ENCODE measurements around the gene GLE1.

Gene GLE1

DNA sequence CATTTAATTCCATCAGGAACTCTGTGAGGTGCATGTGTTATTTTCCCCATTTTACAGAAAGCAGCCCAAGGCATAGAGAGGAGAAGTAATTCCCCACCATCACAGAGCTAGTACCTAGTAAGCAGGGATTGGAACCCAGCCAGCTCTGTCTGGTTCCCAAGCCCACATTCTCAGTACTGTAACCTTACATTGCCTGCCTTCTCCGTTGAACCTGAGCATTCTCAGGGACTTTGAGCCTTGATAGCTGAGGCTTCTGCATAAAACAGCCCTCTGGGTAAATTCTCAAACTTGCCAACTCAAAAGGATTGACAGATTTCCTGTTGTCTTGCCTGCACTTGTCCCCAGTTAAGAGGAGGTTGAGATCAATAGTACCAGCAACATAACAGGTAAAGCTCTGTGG lies 9.2 kb upstream of the GLE1 start:
- TF ChIP-seq, protein P1, sequence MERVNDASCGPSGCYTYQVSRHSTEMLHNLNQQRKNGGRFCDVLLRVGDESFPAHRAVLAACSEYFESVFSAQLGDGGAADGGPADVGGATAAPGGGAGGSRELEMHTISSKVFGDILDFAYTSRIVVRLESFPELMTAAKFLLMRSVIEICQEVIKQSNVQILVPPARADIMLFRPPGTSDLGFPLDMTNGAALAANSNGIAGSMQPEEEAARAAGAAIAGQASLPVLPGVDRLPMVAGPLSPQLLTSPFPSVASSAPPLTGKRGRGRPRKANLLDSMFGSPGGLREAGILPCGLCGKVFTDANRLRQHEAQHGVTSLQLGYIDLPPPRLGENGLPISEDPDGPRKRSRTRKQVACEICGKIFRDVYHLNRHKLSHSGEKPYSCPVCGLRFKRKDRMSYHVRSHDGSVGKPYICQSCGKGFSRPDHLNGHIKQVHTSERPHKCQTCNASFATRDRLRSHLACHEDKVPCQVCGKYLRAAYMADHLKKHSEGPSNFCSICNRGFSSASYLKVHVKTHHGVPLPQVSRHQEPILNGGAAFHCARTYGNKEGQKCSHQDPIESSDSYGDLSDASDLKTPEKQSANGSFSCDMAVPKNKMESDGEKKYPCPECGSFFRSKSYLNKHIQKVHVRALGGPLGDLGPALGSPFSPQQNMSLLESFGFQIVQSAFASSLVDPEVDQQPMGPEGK (CRISPR knock-in tag; IDR thresholded peaks at IDR 0.05; ENCODE audit: borderline replicate concordance) = no peak
- TF ChIP-seq ZFP3 (CRISPR knock-in tag; IDR thresholded peaks at IDR 0.05) = no peak
- TF ChIP-seq RARB (CRISPR knock-in tag; IDR thresholded peaks at IDR 0.05) = no peak
- TF ChIP-seq OSR1 (CRISPR knock-in tag; IDR thresholded peaks at IDR 0.05) = no peak
- no peak for TF ChIP-seq ZC3H10 (CRISPR knock-in tag; IDR thresholded peaks at IDR 0.05)
- TF ChIP-seq POU6F1 (CRISPR knock-in tag; IDR thresholded peaks at IDR 0.05; ENCODE audit: borderline replicate concordance, low read depth) = no peak
- ATAC-seq = no peak

DNA sequence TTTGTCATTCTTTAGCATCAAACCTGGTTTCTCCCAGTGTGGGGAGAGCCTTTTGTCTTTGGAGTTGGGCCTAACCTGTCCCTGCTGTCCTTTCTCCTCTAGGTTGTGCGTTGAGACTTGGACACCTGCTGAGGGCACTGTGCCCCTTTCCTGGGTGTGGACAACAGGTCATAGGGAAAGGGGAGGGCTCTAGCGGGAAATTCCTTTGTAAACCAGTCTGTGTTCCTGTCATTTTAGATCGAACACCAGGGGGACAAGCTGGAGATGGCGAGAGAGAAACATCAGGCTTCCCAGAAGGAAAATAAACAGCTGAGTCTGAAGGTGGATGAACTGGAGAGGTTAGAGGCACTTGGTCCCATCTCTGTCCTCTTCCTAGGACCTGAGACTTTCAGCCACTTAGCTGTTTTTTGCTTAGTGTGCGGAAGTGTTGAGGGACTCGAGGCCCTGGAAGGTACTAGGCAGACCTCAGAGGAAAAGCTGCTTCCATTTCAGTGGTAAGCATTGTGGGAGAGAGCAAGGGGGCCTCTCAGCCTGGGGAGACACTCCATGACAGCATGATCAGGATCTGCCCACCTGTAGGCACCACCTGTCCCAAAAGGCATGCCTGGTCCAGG lies 8.6 kb upstream of the GLE1 start:
- no peak for TF ChIP-seq GLIS3 (CRISPR knock-in tag; IDR thresholded peaks at IDR 0.05)
- TF ChIP-seq ISL1 (CRISPR knock-in tag; IDR thresholded peaks at IDR 0.05) = no peak
- TF ChIP-seq CSDC2 (CRISPR knock-in tag; IDR thresholded peaks at IDR 0.05) = no peak
- no peak for TF ChIP-seq ZFP3 (CRISPR knock-in tag; IDR thresholded peaks at IDR 0.05)
- TF ChIP-seq ZNF8 (CRISPR knock-in tag; IDR thresholded peaks at IDR 0.05) = no peak
- no peak for TF ChIP-seq TSHZ2 (CRISPR knock-in tag; IDR thresholded peaks at IDR 0.05)
- no peak for TF ChIP-seq CREB5 (CRISPR knock-in tag; IDR thresholded peaks at IDR 0.05; ENCODE audit: low read depth)
- no peak for TF ChIP-seq SNAI2 (CRISPR knock-in tag; IDR thresholded peaks at IDR 0.05)
- TF ChIP-seq RARB (CRISPR knock-in tag; IDR thresholded peaks at IDR 0.05) = no peak
- TF ChIP-seq, protein P2, sequence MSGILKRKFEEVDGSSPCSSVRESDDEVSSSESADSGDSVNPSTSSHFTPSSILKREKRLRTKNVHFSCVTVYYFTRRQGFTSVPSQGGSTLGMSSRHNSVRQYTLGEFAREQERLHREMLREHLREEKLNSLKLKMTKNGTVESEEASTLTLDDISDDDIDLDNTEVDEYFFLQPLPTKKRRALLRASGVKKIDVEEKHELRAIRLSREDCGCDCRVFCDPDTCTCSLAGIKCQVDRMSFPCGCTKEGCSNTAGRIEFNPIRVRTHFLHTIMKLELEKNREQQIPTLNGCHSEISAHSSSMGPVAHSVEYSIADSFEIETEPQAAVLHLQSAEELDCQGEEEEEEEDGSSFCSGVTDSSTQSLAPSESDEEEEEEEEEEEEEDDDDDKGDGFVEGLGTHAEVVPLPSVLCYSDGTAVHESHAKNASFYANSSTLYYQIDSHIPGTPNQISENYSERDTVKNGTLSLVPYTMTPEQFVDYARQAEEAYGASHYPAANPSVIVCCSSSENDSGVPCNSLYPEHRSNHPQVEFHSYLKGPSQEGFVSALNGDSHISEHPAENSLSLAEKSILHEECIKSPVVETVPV (CRISPR knock-in tag; IDR thresholded peaks at IDR 0.05) = no peak
- no peak for ATAC-seq

- ATAC-seq = no peak; the same call in 2 of the 3 replicates
- no peak for TF ChIP-seq CREB5 (CRISPR knock-in tag; IDR thresholded peaks at IDR 0.05; ENCODE audit: low read depth)
- no peak for TF ChIP-seq RARB (CRISPR knock-in tag; IDR thresholded peaks at IDR 0.05)
- no peak for TF ChIP-seq ISL1 (CRISPR knock-in tag; IDR thresholded peaks at IDR 0.05)
- TF ChIP-seq PPARA (CRISPR knock-in tag; IDR thresholded peaks at IDR 0.05; ENCODE audit: borderline replicate concordance) = no peak
- TF ChIP-seq OSR1 (CRISPR knock-in tag; IDR thresholded peaks at IDR 0.05) = no peak
Measured at GRCh38 chr9:128497824-128498610, 6.5 kb upstream of the GLE1 start.
